Measurements from ENCODE around the gene SPON2. TPM values are rescaled to one million over a fixed set of nuclear protein-coding genes. Genes with fewer than 3 reads are reported as not detected.

SPON2 gene
- total RNA-seq, 3 donors from 2014 or later (not counting 1 experiment from before 2014, with no cell fraction given), result 1,124 to 1,574 (median 1,339) TPM

DNA sequence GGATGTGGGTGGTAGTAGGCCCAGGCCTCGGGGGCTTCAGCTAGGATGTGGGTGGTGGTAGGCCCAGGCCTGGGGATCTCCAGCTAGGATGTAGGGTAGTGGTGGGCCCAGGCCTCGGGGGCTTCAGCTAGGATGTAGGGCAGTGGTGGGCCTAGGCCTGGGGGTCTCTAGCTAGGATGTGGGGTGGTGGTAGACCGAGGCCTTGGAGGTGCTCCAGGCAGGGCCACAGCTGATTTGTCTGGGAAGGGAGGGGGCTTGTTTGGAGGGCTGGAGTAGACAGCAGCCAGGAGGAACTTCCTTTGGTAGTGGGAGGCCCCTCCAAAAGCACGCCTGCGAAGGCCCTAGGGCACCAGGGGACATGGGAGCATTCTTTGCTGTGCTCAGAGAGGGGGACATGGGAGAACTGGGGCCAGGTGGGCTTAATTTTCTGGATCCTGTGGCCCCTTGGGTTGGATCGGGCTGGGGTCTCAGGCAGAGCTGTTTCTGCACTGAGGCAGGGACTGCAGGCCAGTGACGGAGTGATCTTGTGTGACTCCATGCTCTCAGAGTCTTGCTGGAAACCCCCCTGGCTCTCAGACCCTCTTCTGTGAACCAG lies 3.3 kb upstream of the SPON2 start:
- Histone ChIP-seq H3K4me3 (ENCODE audit: low read length) (no peak overlapping the region), H3K9me3 (ENCODE audit: control insufficient read depth, insufficient read depth, low read length) (peaks cover 4% of the 10 kb centered on the region), H3K4me1 (ENCODE audit: control insufficient read depth, insufficient read depth, low read length) (peaks cover 83% of the 10 kb centered on the region), H3K27ac (ENCODE audit: low read length) (no peak overlapping the region), H3K36me3 (ENCODE audit: control insufficient read depth, insufficient read depth, low read length) (peaks cover under 1% of the 10 kb centered on the region), H3K27me3 (ENCODE audit: control insufficient read depth, insufficient read depth, low read length) (peaks cover 3% of the 10 kb centered on the region)
- H3K4me3 Mint-ChIP-seq, result no peak overlapping the region
- TF ChIP-seq, protein P1, sequence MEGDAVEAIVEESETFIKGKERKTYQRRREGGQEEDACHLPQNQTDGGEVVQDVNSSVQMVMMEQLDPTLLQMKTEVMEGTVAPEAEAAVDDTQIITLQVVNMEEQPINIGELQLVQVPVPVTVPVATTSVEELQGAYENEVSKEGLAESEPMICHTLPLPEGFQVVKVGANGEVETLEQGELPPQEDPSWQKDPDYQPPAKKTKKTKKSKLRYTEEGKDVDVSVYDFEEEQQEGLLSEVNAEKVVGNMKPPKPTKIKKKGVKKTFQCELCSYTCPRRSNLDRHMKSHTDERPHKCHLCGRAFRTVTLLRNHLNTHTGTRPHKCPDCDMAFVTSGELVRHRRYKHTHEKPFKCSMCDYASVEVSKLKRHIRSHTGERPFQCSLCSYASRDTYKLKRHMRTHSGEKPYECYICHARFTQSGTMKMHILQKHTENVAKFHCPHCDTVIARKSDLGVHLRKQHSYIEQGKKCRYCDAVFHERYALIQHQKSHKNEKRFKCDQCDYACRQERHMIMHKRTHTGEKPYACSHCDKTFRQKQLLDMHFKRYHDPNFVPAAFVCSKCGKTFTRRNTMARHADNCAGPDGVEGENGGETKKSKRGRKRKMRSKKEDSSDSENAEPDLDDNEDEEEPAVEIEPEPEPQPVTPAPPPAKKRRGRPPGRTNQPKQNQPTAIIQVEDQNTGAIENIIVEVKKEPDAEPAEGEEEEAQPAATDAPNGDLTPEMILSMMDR (IDR thresholded peaks at IDR 0.05), result no peak
- H3K4me1 Mint-ChIP-seq, result peaks cover 48 to 79% of the 10 kb centered on the region in 2 donors
- H3K27me3 Mint-ChIP-seq (ENCODE audit: low read depth in 2 of 2), result no peaks in the 10 kb centered on the region
- WGBS (ENCODE audit: insufficient coverage), result 95% methylated on average over 7 of the region's 7 CpGs
- intact Hi-C loops (cut with micrococcal nuclease), result loop anchor here (1.0 to 2.0 kb wide), 2 partner anchors 7 to 71 kb away; no protein-coding TSS in a partner anchor
- DNase-seq (no peak), ATAC-seq (no peak)
- peak overlapping the region; percentile 9 to 79 for H3K27ac Mint-ChIP-seq
- peaks cover 3 to 7% of the 10 kb centered on the region in 2 donors for H3K9me3 Mint-ChIP-seq
- H3K36me3 Mint-ChIP-seq, result peaks cover 8% of the 10 kb centered on the region

DNA sequence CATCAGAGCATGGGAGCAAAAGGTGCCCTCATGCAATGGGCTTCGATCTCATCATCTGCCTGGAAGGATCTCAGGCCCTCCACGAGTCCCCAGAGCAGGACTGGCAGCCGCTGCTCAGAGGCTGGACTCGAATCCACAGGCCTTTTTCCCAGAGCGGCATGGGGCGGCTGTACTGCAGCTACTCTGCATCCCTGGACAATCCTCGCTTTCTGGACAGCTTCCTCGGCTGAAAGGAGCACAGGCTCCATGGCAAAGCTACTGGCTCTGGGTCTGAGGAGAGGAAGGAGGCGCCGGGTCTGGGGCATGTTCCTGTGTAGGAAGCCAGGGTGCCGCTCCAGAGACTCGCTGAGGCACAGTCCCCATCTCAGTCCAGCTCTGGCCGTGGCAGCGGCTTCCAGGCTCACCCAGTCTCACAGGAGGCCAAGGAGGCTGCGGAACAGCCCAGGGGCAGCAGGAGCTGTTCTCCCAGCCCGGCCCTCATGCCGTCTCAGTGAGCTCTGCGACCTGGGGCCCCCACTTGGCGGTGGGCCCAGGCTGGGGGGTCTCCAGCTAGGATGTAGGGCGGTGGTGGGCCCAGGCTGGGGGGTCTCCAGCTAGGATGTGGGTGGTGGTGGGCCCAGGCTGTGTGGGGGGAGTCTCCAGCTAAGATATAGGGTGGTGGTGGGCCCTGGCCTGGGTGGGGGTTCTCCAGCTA lies 2.7 kb upstream of the SPON2 start:
- no peak for ATAC-seq
- no peak overlapping the region for H3K27ac ChIP-seq (ENCODE audit: low read length)
- intact Hi-C loops (cut with micrococcal nuclease), result no loop called here
- peaks cover 6% of the 10 kb centered on the region for H3K36me3 ChIP-seq (ENCODE audit: control insufficient read depth, insufficient read depth, low read length)
- 96% methylated on average over 20 of the region's 20 CpGs for WGBS (ENCODE audit: insufficient coverage)
- no peaks in the 10 kb centered on the region for H3K27me3 Mint-ChIP-seq (ENCODE audit: low read depth in 2 of 2)
- H3K9me3 Mint-ChIP-seq, result peaks cover 0 to under 1% of the 10 kb centered on the region in 2 donors
- peaks cover 3% of the 10 kb centered on the region for H3K27me3 ChIP-seq (ENCODE audit: control insufficient read depth, insufficient read depth, low read length)
- peaks cover 44 to 78% of the 10 kb centered on the region in 2 donors for H3K4me1 Mint-ChIP-seq
- no peak for DNase-seq
- no peak overlapping the region for H3K4me3 ChIP-seq (ENCODE audit: low read length)
- H3K4me3 Mint-ChIP-seq, result peak overlapping the region; percentile 39
- TF ChIP-seq, protein P1 (IDR thresholded peaks at IDR 0.05), result no peak
- peaks cover 2% of the 10 kb centered on the region for H3K36me3 Mint-ChIP-seq
- peaks cover 4% of the 10 kb centered on the region for H3K9me3 ChIP-seq (ENCODE audit: control insufficient read depth, insufficient read depth, low read length)
- H3K4me1 ChIP-seq (ENCODE audit: control insufficient read depth, insufficient read depth, low read length), result peaks cover 89% of the 10 kb centered on the region
- peak overlapping the region; percentile 79 to 96 for H3K27ac Mint-ChIP-seq

DNA sequence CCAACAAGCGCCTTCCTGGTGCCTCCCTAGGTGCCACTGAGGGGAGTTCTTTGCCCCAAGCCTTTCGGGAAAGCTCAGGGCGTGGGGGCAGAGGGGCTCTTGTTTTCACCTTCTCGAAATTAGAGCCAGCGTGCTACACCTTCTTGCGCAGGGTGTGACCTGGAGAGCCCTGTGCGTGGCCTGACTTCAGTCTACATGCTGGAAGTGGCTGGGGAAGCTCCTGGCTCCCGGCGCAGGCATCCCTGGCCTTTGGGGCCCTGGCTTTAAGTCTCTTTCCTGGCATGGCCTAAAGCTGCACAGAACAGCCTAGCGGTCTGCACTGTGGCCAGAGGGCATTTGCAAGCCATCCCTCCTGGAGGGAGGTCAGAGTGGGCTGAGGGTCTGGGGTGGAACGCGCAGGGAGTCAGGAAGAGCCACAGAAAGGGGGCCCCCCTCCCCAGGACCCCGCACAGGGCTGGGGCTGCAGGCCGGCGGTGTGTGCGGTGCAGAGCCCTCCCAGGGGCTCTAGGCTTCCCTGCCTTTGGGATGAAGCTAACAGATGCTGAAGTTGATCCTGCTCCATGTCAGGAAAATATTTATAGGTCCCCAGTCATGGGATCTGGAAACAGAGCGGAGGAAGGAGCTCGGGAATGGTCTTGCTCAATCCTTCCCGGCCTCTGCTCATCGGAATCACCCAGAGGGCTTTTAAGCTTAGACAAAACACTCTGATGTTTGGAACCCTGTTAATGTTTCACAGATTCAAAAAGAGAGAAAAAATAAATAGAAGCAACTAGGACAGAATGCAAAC lies 781 bp upstream of the SPON2 start:
- Mint-ChIP-seq H3K4me3 (peak overlapping the region; percentile 85), H3K4me1 (peaks cover 46 to 74% of the 10 kb centered on the region in 2 donors), H3K36me3 (no peaks in the 10 kb centered on the region), H3K9me3 (no peaks in the 10 kb centered on the region), H3K27ac (peak overlapping the region; percentile 92 to 96), H3K27me3 (ENCODE audit: low read depth in 2 of 2) (no peaks in the 10 kb centered on the region)
- H3K9me3 ChIP-seq (ENCODE audit: control insufficient read depth, insufficient read depth, low read length), result no peaks in the 10 kb centered on the region
- H3K4me3 ChIP-seq (ENCODE audit: low read length), result peak overlapping the region; percentile 72
- TF ChIP-seq, protein P1 (IDR thresholded peaks at IDR 0.05), result no peak
- DNase-seq (no peak), ATAC-seq (no peak)
- H3K4me1 ChIP-seq (ENCODE audit: control insufficient read depth, insufficient read depth, low read length), result peaks cover 92% of the 10 kb centered on the region
- intact Hi-C loops (cut with micrococcal nuclease), result no loop called here
- H3K27me3 ChIP-seq (ENCODE audit: control insufficient read depth, insufficient read depth, low read length), result peaks cover 3% of the 10 kb centered on the region
- H3K36me3 ChIP-seq (ENCODE audit: control insufficient read depth, insufficient read depth, low read length), result peaks cover 26% of the 10 kb centered on the region
- peak overlapping the region; percentile 6 for H3K27ac ChIP-seq (ENCODE audit: low read length)
- WGBS (ENCODE audit: insufficient coverage), result 75% methylated on average over 20 of the region's 20 CpGs

All from natural killer cell (primary cell).